ENCODE measurements around the gene SF3A1.

SF3A1 gene

GRCh38 chr22:30299322-30299721 lies 57.4 kb downstream of the SF3A1 start:
- no peak for FAIRE-seq

- FAIRE-seq: no peak
Measured at GRCh38 chr22:30297991-30298701, 58.5 kb downstream of the SF3A1 start.

- no peak for FAIRE-seq
Measured at GRCh38 chr22:30297276-30297990, 59.3 kb downstream of the SF3A1 start.

GRCh38 chr22:30296833-30297232 lies 59.9 kb downstream of the SF3A1 start:
- FAIRE-seq: no peak

- no peak for FAIRE-seq
Measured at GRCh38 chr22:30296324-30296723, 60.4 kb downstream of the SF3A1 start.

- no peak for FAIRE-seq
Measured at GRCh38 chr22:30295576-30295975, 61.1 kb downstream of the SF3A1 start.

GRCh38 chr22:30294830-30295229 lies 61.9 kb downstream of the SF3A1 start:
- FAIRE-seq: no peak

GRCh38 chr22:30294066-30294465 lies 62.6 kb downstream of the SF3A1 start:
- no peak for FAIRE-seq

- no peak for FAIRE-seq
Measured at GRCh38 chr22:30293026-30293425, 63.7 kb downstream of the SF3A1 start.

- FAIRE-seq: no peak
Measured at GRCh38 chr22:30292069-30292970, 64.4 kb downstream of the SF3A1 start.

GRCh38 chr22:30291058-30291892 lies 65.4 kb downstream of the SF3A1 start:
- no peak for FAIRE-seq

GRCh38 chr22:30290342-30291057 lies 66.2 kb downstream of the SF3A1 start:
- FAIRE-seq: no peak

- no peak for FAIRE-seq
Measured at GRCh38 chr22:30289980-30290313, 66.7 kb downstream of the SF3A1 start.

GRCh38 chr22:30289141-30289979 lies 67.3 kb downstream of the SF3A1 start, which contains the start of gene CASTOR1:
CASTOR1 (minus strand) TSS chr22:30289505; CDS start chr22:30289497, 8 bp downstream.
- FAIRE-seq: peak; percentile 76

GRCh38 chr22:30288419-30289140 lies 68.1 kb downstream of the SF3A1 start:
- no peak for FAIRE-seq

- FAIRE-seq: peak; percentile 91
Measured at GRCh38 chr22:30287648-30288418, 68.9 kb downstream of the SF3A1 start.

GRCh38 chr22:30286813-30287647 lies 69.7 kb downstream of the SF3A1 start:
- FAIRE-seq: no peak

- FAIRE-seq: no peak
Measured at GRCh38 chr22:30286331-30286730, 70.4 kb downstream of the SF3A1 start.
